H9 (cell line): Measurements from ENCODE around the gene ATG7. TPM values are rescaled to one million over a fixed set of nuclear protein-coding genes. Genes with fewer than 3 reads are reported as not detected.

Experiments
- DNase-seq: peaks from one replicate; pipeline ENCODE4 v3.0.0-alpha.2; 2017
- H2AFZ ChIP-seq: one replicate; pipeline ENCODE4 v1.6.1; 2013; ENCODE audit warnings: mild to moderate bottlenecking, low read length, control low read depth, moderate library complexity
- H2AK5ac ChIP-seq: 2 replicates; pipeline ENCODE4 v1.6.1; 2013; ENCODE audit warnings: low read length, control low read depth, mixed read lengths; ENCODE audit not compliant: insufficient read length
- H2BK120ac ChIP-seq: one replicate; pipeline ENCODE4 v1.6.1; 2013; ENCODE audit warnings: low read depth, mild to moderate bottlenecking, low read length, control low read depth, inconsistent platforms; ENCODE audit not compliant: poor library complexity, severe bottlenecking
- H2BK12ac ChIP-seq: 2 replicates; pipeline ENCODE4 v1.6.1; 2013; ENCODE audit warnings: low read length, control low read depth, mixed read lengths, low read depth; ENCODE audit not compliant: insufficient read length
- H2BK15ac ChIP-seq: 2 replicates; pipeline ENCODE4 v1.6.1; 2013; ENCODE audit warnings: low read depth, low read length, control low read depth
- H2BK20ac ChIP-seq: one replicate; pipeline ENCODE4 v1.6.1; 2013; ENCODE audit warnings: low read depth, mild to moderate bottlenecking, low read length, control low read depth, inconsistent platforms; ENCODE audit not compliant: poor library complexity, severe bottlenecking
- H2BK5ac ChIP-seq: 2 replicates; pipeline ENCODE4 v1.6.1; 2013; ENCODE audit warnings: low read length, control low read depth, mixed read lengths; ENCODE audit not compliant: insufficient read length
- H3K14ac ChIP-seq: 2 replicates; pipeline ENCODE4 v1.6.1; 2013; ENCODE audit warnings: low read length, control low read depth; ENCODE audit not compliant: insufficient read depth
- H3K18ac ChIP-seq: 2 replicates; pipeline ENCODE4 v1.6.1; 2013; ENCODE audit warnings: low read depth, mild to moderate bottlenecking, mixed read lengths, low read length, control low read depth; ENCODE audit not compliant: insufficient read length
- H3K23ac ChIP-seq: 2 replicates; pipeline ENCODE4 v1.6.1; 2013; ENCODE audit warnings: low read length, control low read depth, mixed read lengths, low read depth; ENCODE audit not compliant: insufficient read length
- H3K23me2 ChIP-seq: 2 replicates; pipeline ENCODE4 v1.6.1; 2013; ENCODE audit warnings: low read depth, mild to moderate bottlenecking, mixed read lengths, low read length, control low read depth; ENCODE audit not compliant: insufficient read length, poor library complexity, severe bottlenecking
- H3K27ac ChIP-seq: 2 replicates; pipeline ENCODE4 v1.5.1; 2013; ENCODE audit warnings: low read length, control low read depth, mixed read lengths, low read depth; ENCODE audit not compliant: insufficient read length
- H3K27me3 ChIP-seq: 2 replicates; pipeline ENCODE4 v1.6.1; 2013; ENCODE audit warnings: low read length, control low read depth, inconsistent platforms; ENCODE audit not compliant: insufficient read depth
- H3K4ac ChIP-seq: 2 replicates; pipeline ENCODE4 v1.6.1; 2013; ENCODE audit warnings: low read depth, mild to moderate bottlenecking, control low read depth, inconsistent platforms, low read length, moderate library complexity
- H3K4me1 ChIP-seq: 2 replicates; pipeline ENCODE4 v1.6.1; 2013; ENCODE audit warnings: low read length, control low read depth, inconsistent platforms; ENCODE audit not compliant: insufficient read depth
- H3K4me2 ChIP-seq: 2 replicates; pipeline ENCODE4 v1.6.1; 2013; ENCODE audit warnings: low read length, control low read depth, mixed read lengths; ENCODE audit not compliant: insufficient read length, insufficient read depth
- H3K56ac ChIP-seq: 2 replicates; pipeline ENCODE4 v1.6.1; 2013; ENCODE audit warnings: low read depth, mild to moderate bottlenecking, mixed read lengths, low read length, control low read depth; ENCODE audit not compliant: insufficient read length
- H3K79me1 ChIP-seq: 2 replicates; pipeline ENCODE4 v1.6.1; 2013; ENCODE audit warnings: low read depth, mild to moderate bottlenecking, moderate library complexity, low read length, control low read depth, inconsistent platforms; ENCODE audit not compliant: insufficient read depth, poor library complexity, severe bottlenecking
- H3K79me2 ChIP-seq: 2 replicates; pipeline ENCODE4 v1.6.1; 2013; ENCODE audit warnings: low read length, control low read depth, inconsistent platforms; ENCODE audit not compliant: insufficient read depth
- H3K9ac ChIP-seq: 2 replicates; pipeline ENCODE4 v1.6.1; 2013; ENCODE audit warnings: low read length, control low read depth, mixed read lengths; ENCODE audit not compliant: insufficient read length; ENCODE audit errors: extremely low read depth
- H3K9me3 ChIP-seq: one replicate; pipeline ENCODE4 v1.6.1; 2013; ENCODE audit warnings: low read depth, low read length, inconsistent platforms; ENCODE audit not compliant: control insufficient read depth
- H3T11ph ChIP-seq: one replicate; pipeline ENCODE4 v1.6.1; 2013; ENCODE audit warnings: mild to moderate bottlenecking, low read length, control low read depth, inconsistent platforms
- H4K20me1 ChIP-seq: one replicate; pipeline ENCODE4 v1.6.1; 2013; ENCODE audit not compliant: control insufficient read depth, insufficient read length, insufficient read depth
- H4K5ac ChIP-seq: 2 replicates; pipeline ENCODE4 v1.6.1; 2013; ENCODE audit warnings: low read depth, mild to moderate bottlenecking, mixed read lengths, low read length, control low read depth; ENCODE audit not compliant: insufficient read length
- H4K8ac ChIP-seq: replicated peaks from 2 replicates; pipeline ENCODE4 v1.6.1; 2013; ENCODE audit warnings: low read length, control low read depth, mixed read lengths, low read depth; ENCODE audit not compliant: insufficient read length
- H4K91ac ChIP-seq: 2 replicates; pipeline ENCODE4 v1.6.1; 2013; ENCODE audit warnings: low read depth, mild to moderate bottlenecking, moderate library complexity, mixed read lengths, low read length, control low read depth; ENCODE audit not compliant: insufficient read length
- H3K27ac Mint-ChIP-seq, 3 experiments: 2 replicates in 2 of 3; 3 replicates in 1 of 3; pipeline ENCODE4 v1.8.0; 2020 to 2021; ENCODE audit warnings: mixed read lengths in 3 of 3, mild to moderate bottlenecking in 1 of 3, moderate library complexity in 1 of 3
- H3K27me3 Mint-ChIP-seq: 2 replicates; pipeline ENCODE4 v1.8.0; 2021; ENCODE audit warnings: low read depth, mild to moderate bottlenecking, moderate library complexity, mixed read lengths
- H3K36me3 Mint-ChIP-seq, 3 experiments: 2 replicates in 2 of 3; 3 replicates in 1 of 3; pipeline ENCODE4 v1.8.0; 2020 to 2021; ENCODE audit warnings: low read depth in 3 of 3, mixed read lengths in 3 of 3; ENCODE audit not compliant: insufficient read depth in 1 of 3
- H3K4me1 Mint-ChIP-seq, 2 experiments: 2 replicates each; pipeline ENCODE4 v1.8.0; 2020; ENCODE audit warnings: mixed read lengths in 2 of 2
- H3K4me3 Mint-ChIP-seq, 2 experiments: 2 replicates in 1 of 2; 3 replicates in 1 of 2; pipeline ENCODE4 v1.8.0; 2020 to 2021; ENCODE audit warnings: mild to moderate bottlenecking in 2 of 2, mixed read lengths in 2 of 2, moderate library complexity in 1 of 2
- H3K9me3 Mint-ChIP-seq, 2 experiments: 2 replicates in 1 of 2; 3 replicates in 1 of 2; pipeline ENCODE4 v1.8.0; 2020; ENCODE audit warnings: mild to moderate bottlenecking in 2 of 2, mixed read lengths in 2 of 2, moderate library complexity in 1 of 2
- CTCF ChIP-seq: fragments of 200-600 bp; sonication (generic); conservative IDR thresholded peaks from 3 replicates; pipeline ENCODE4 v1.8.0; 2021; ENCODE audit warnings: antibody characterized with exemption, mild to moderate bottlenecking
- WGBS: extraction: QIAGEN DNeasy Blood & Tissue Kit; methylation state at CpG from one replicate; pipeline ENCODE4 v1.1.7; 2013; ENCODE audit warnings: missing lambda C conversion rate, low lambda C conversion rate, mixed read lengths; ENCODE audit not compliant: insufficient read length; ENCODE audit errors: extremely low coverage; 5-methylcytosine and 5-hydroxymethylcytosine counted together
- total RNA-seq: library from RNA; stranded (reverse); gene quantifications from 2 replicates; pipeline ENCODE4 v1.2.1, GENCODE V29; 2021

Gene ATG7
- total RNA-seq, 1 experiment from 2014 or later = 17.9 TPM

- Histone ChIP-seq H3K9me3 (no peaks in the 10 kb centered on the region), H2BK15ac (no peak overlapping the region), H3K23ac (no peak overlapping the region), H2BK120ac (no peak overlapping the region), H2BK12ac (no peak overlapping the region), H2BK5ac (no peak overlapping the region), H3T11ph (no peak overlapping the region), H3K18ac (no peak overlapping the region), H3K23me2 (no peaks in the 10 kb centered on the region), H3K14ac (no peak overlapping the region), H4K20me1 (no peaks in the 10 kb centered on the region), H4K5ac (no peak overlapping the region), H3K9ac (no peak overlapping the region), H2AFZ (no peak overlapping the region), H2BK20ac (no peak overlapping the region), H3K79me2 (no peaks in the 10 kb centered on the region), H3K27me3 (no peaks in the 10 kb centered on the region), H2AK5ac (no peak overlapping the region), H3K79me1 (no peaks in the 10 kb centered on the region), H3K27ac (no peak overlapping the region), H3K4me2 (no peak overlapping the region), H3K56ac (no peak overlapping the region), H3K4ac (no peak overlapping the region), H4K8ac (no peak overlapping the region), H3K4me1 (no peaks in the 10 kb centered on the region), H4K91ac (no peak overlapping the region)
- no peak for TF ChIP-seq CTCF
- Mint-ChIP-seq H3K27ac (no peak overlapping the region; a peak in 1 of 7 replicates), H3K4me1 (peaks cover 0 to 2% of the 10 kb centered on the region in 2 experiments; a peak in 1 of 4 replicates), H3K36me3 (peaks cover 0 to 11% (median 0%) of the 10 kb centered on the region in 3 experiments; a peak in 3 of 7 replicates), H3K27me3 (no peaks in the 10 kb centered on the region), H3K9me3 (no peaks in the 10 kb centered on the region), H3K4me3 (no peak overlapping the region)
- no peak for DNase-seq
- WGBS = no CpG with 5 or more reads among the region's 3 CpGs
Measured at GRCh38 chr3:11323813-11324212, 51.6 kb downstream of the ATG7 start.
